ENCODE data around the gene PRTFDC1.

- TF ChIP-seq SIN3A (IDR thresholded peaks at IDR 0.05; ENCODE audit: borderline replicate concordance, insufficient read depth, low read length): no peak
- TF ChIP-seq TAF1 (IDR thresholded peaks at IDR 0.05; ENCODE audit: borderline replicate concordance, insufficient read depth, low read length): no peak
- TF ChIP-seq POLR2AphosphoS5 (IDR thresholded peaks at IDR 0.05; ENCODE audit: low read depth, low read length): no peak
Measured at GRCh38 chr10:24981161-24981710, 28.8 kb upstream of the PRTFDC1 start.
